Esophagus squamous epithelium (tissue), 5 donors: ENCODE data around the gene TMEM239. TPM values are rescaled to one million over a fixed set of nuclear protein-coding genes. Genes with fewer than 3 reads are reported as not detected.

ENCODE experiments used
- DNase-seq: peaks from one replicate; lab custom pipeline; 2025; lab: John Stamatoyannopoulos, UW
- H3K27ac ChIP-seq, 4 donors: fragments of 200-600 bp; sonication (generic); one replicate each; pipeline ENCODE4 v1.5.1; 2016 to 2019; ENCODE audit warnings: mild to moderate bottlenecking in 1 of 4
- H3K27me3 ChIP-seq, 4 donors: fragments of 200-600 bp; sonication (generic); 1 replicate in 3 of 4; 2 replicates in 1 of 4; pipeline versions ENCODE4 v1.5.1 to v1.6.0; 2017 to 2021; ENCODE audit warnings: antibody characterized with exemption in 1 of 4
- H3K36me3 ChIP-seq, 3 donors: fragments of 200-600 bp; sonication (generic); one replicate each; pipeline ENCODE4 v1.5.1; 2016 to 2019
- H3K4me1 ChIP-seq, 3 donors: fragments of 200-600 bp; sonication (generic); one replicate each; pipeline ENCODE4 v1.5.1; 2017 to 2019
- H3K4me3 ChIP-seq, 4 donors: fragments of 200-600 bp; sonication (generic); 1 replicate in 3 of 4; 2 replicates in 1 of 4; pipeline ENCODE4 v1.5.1; 2016 to 2019; ENCODE audit warnings: mild to moderate bottlenecking in 2 of 4, moderate library complexity in 1 of 4
- H3K9me3 ChIP-seq, 3 donors: fragments of 200-600 bp; sonication (generic); one replicate each; pipeline ENCODE4 v1.5.1; 2016 to 2019
- CTCF ChIP-seq, 6 experiments: fragments of 450-650 bp in 4 of 6; fragments of 200-600 bp in 2 of 6; sonication (generic) in 2 of 6; IDR thresholded peaks; one replicate each; pipeline ENCODE4 v1.5.1; 2016 to 2019; ENCODE audit warnings: antibody characterized with exemption in 6 of 6, mild to moderate bottlenecking in 4 of 6, moderate library complexity in 4 of 6
- POLR2A ChIP-seq, 4 donors: fragments of 450-650 bp; IDR thresholded peaks; one replicate each; pipeline ENCODE4 v1.6.1; 2017; ENCODE audit warnings: antibody characterized with exemption in 4 of 4, mild to moderate bottlenecking in 4 of 4, moderate library complexity in 3 of 4
- WGBS, 2 donors: methylation state at CpG; one replicate each; pipeline ENCODE4 v1.1.5; 2018; 5-methylcytosine and 5-hydroxymethylcytosine counted together
- intact Hi-C: fragments of 100-400 bp; cut with DNase I; formaldehyde crosslinking; loops from one replicate; pipeline ENCODE4 v1.15.0; 2022
- total RNA-seq, 4 donors: library from RNA; depleted of rRNA; stranded (reverse); fragments of >200 nt; gene quantifications; one replicate each; pipeline ENCODE4 v1.1.0, GENCODE V29; 2016
- donor health status: DM: yes; HTN: yes; CAD: no.

Gene TMEM239
- total RNA-seq, 4 donors from 2014 or later, result not detected

- Histone ChIP-seq H3K36me3 (peaks cover 0 to 8% (median 3%) of the 10 kb centered on the region in 3 donors), H3K9me3 (no peaks in the 10 kb centered on the region), H3K27ac (no peak overlapping the region), H3K27me3 (no peaks in the 10 kb centered on the region), H3K4me1 (peaks cover 0 to 7% (median 0%) of the 10 kb centered on the region in 3 donors), H3K4me3 (no peak overlapping the region)
- intact Hi-C loops, result no loop called here
- no peak for DNase-seq
- TF ChIP-seq POLR2A (IDR thresholded peaks at IDR 0.05) (no peak), CTCF (IDR thresholded peaks at IDR 0.05) (no peak)
- WGBS, 2 donors, result 81 to 84% methylated on average over 9 to 10 of the region's 10 CpGs
These were observed 34.9 kb downstream of the TMEM239 start for GRCh38 chr20:2851086-2851485.

GRCh38 chr20:2858591-2858990 lies 42.4 kb downstream of the TMEM239 start:
- DNase-seq, result no peak

GRCh38 chr20:2859330-2860121 lies 43.4 kb downstream of the TMEM239 start:
- WGBS, 2 donors, result 86 to 88% methylated on average over 2 of the region's 4 CpGs
- intact Hi-C loops, result no loop called here
- TF ChIP-seq POLR2A (IDR thresholded peaks at IDR 0.05) (no peak), CTCF (IDR thresholded peaks at IDR 0.05) (no peak)
- no peaks in the 10 kb centered on the region for H3K4me1 ChIP-seq
- peaks cover 32 to 43% (median 36%) of the 10 kb centered on the region in 3 donors for H3K36me3 ChIP-seq
- H3K27ac ChIP-seq, result no peak overlapping the region
- no peak overlapping the region for H3K4me3 ChIP-seq
- no peak for DNase-seq
- no peaks in the 10 kb centered on the region for H3K27me3 ChIP-seq
- no peaks in the 10 kb centered on the region for H3K9me3 ChIP-seq

More at GRCh38 chr20:2858591-2858990, 42.4 kb downstream of the TMEM239 start:
- Histone ChIP-seq H3K27me3 (no peaks in the 10 kb centered on the region), H3K9me3 (no peaks in the 10 kb centered on the region), H3K4me3 (no peak overlapping the region), H3K27ac (no peak overlapping the region), H3K4me1 (no peaks in the 10 kb centered on the region), H3K36me3 (peaks cover 23 to 33% (median 30%) of the 10 kb centered on the region in 3 donors)
- intact Hi-C loops, result no loop called here
- 71 to 94% methylated on average over 2 of the region's 2 CpGs for WGBS, 2 donors
- no peak for TF ChIP-seq POLR2A (IDR thresholded peaks at IDR 0.05)
- TF ChIP-seq CTCF (IDR thresholded peaks at IDR 0.05), result no peak

- Histone ChIP-seq H3K27ac (no peak overlapping the region), H3K9me3 (no peaks in the 10 kb centered on the region), H3K27me3 (no peaks in the 10 kb centered on the region), H3K4me1 (peaks cover 0 to 7% (median 0%) of the 10 kb centered on the region in 3 donors), H3K4me3 (no peak overlapping the region), H3K36me3 (peaks cover 43 to 68% (median 48%) of the 10 kb centered on the region in 3 donors)
- intact Hi-C loops, result no loop called here
- 91 to 93% methylated on average over 7 to 8 of the region's 12 CpGs for WGBS, 2 donors
- TF ChIP-seq POLR2A (IDR thresholded peaks at IDR 0.05) (no peak), CTCF (IDR thresholded peaks at IDR 0.05) (no peak)
- no peak for DNase-seq
These were observed 48.5 kb downstream of the TMEM239 start for GRCh38 chr20:2864626-2865025.

GRCh38 chr20:2865101-2865500 lies 48.9 kb downstream of the TMEM239 start:
- H3K9me3 ChIP-seq, result no peaks in the 10 kb centered on the region
- intact Hi-C loops, result no loop called here
- TF ChIP-seq CTCF (IDR thresholded peaks at IDR 0.05) (no peak), POLR2A (IDR thresholded peaks at IDR 0.05) (no peak)

More at GRCh38 chr20:2865101-2865500, 48.9 kb downstream of the TMEM239 start:
- no peak overlapping the region for H3K27ac ChIP-seq
- no peak overlapping the region for H3K4me3 ChIP-seq
- peaks cover 41 to 68% (median 48%) of the 10 kb centered on the region in 3 donors for H3K36me3 ChIP-seq
- no peak for DNase-seq
- H3K27me3 ChIP-seq, result no peaks in the 10 kb centered on the region
- peaks cover 0 to 7% (median 0%) of the 10 kb centered on the region in 3 donors for H3K4me1 ChIP-seq
- 78 to 80% methylated on average over 1 to 4 of the region's 10 CpGs for WGBS, 2 donors
